HG03097 (cell line): ENCODE data around the gene MYO3A.

Source experiments
- ATAC-seq: cut with Tn5 transposase; IDR thresholded peaks from one replicate; pipeline ENCODE4 v1.9.1; 2021; ENCODE audit not compliant: unreplicated experiment, low FRiP score

Gene MYO3A

GRCh38 chr10:25933653-25934608, at the start of gene MYO3A:
MYO3A (plus strand) TSS chr10:25934229; CDS start chr10:25952111, 17,882 bp downstream.
- no peak for ATAC-seq

- ATAC-seq: no peak
Observed at GRCh38 chr10:25888627-25889026, 45.4 kb upstream of the MYO3A start.

- no peak for ATAC-seq
Observed at GRCh38 chr10:25890995-25891394, 43.0 kb upstream of the MYO3A start.

- ATAC-seq: no peak
Observed at GRCh38 chr10:25895856-25896255, 38.2 kb upstream of the MYO3A start.

- ATAC-seq: no peak
Observed at GRCh38 chr10:25896421-25896820, 37.6 kb upstream of the MYO3A start.

- no peak for ATAC-seq
Observed at GRCh38 chr10:25899304-25899703, 34.7 kb upstream of the MYO3A start.

GRCh38 chr10:25901199-25901598, 32.8 kb upstream of the MYO3A start:
- no peak for ATAC-seq

- ATAC-seq: no peak
Observed at GRCh38 chr10:25902002-25902401, 32.0 kb upstream of the MYO3A start.

- ATAC-seq: no peak
Observed at GRCh38 chr10:25907261-25907660, 26.8 kb upstream of the MYO3A start.

GRCh38 chr10:25912866-25913265, 21.2 kb upstream of the MYO3A start:
- no peak for ATAC-seq

GRCh38 chr10:25914776-25915175, 19.3 kb upstream of the MYO3A start:
- no peak for ATAC-seq

- ATAC-seq: peak; percentile 59
Observed at GRCh38 chr10:25934621-25935139, 651 bp downstream of the MYO3A start.

- no peak for ATAC-seq
Observed at GRCh38 chr10:25938405-25938804, 4.4 kb downstream of the MYO3A start.

- no peak for ATAC-seq
Observed at GRCh38 chr10:25944771-25945170, 10.7 kb downstream of the MYO3A start.

GRCh38 chr10:25952857-25953256, 18.8 kb downstream of the MYO3A start:
- no peak for ATAC-seq

- no peak for ATAC-seq
Observed at GRCh38 chr10:25954851-25955250, 20.8 kb downstream of the MYO3A start.

GRCh38 chr10:25959540-25960232, 25.7 kb downstream of the MYO3A start:
- ATAC-seq: no peak

- no peak for ATAC-seq
Observed at GRCh38 chr10:25965584-25965983, 31.6 kb downstream of the MYO3A start.

- no peak for ATAC-seq
Observed at GRCh38 chr10:25966844-25967243, 32.8 kb downstream of the MYO3A start.

GRCh38 chr10:25972631-25973030, 38.6 kb downstream of the MYO3A start:
- ATAC-seq: no peak

GRCh38 chr10:25974897-25975459, 40.9 kb downstream of the MYO3A start:
- no peak for ATAC-seq
